HEK293 (cell line): ENCODE data around the gene FBXO42.

Experiments
- CTCF ChIA-PET: fragments of 350-600 bp; formaldehyde crosslinking; extraction: SDS; loops from one replicate; lab custom pipeline; 2021; ENCODE audit warnings: antibody characterized with exemption; lab: Yijun Ruan, JAX
- POLR2A ChIA-PET: fragments of 300-600 bp; formaldehyde crosslinking; extraction: SDS; loops from one replicate; lab custom pipeline; 2020; ENCODE audit warnings: antibody characterized with exemption, inconsistent platforms; lab: Yijun Ruan, JAX
- H3K27ac ChIP-seq: fragments of 200-500 bp; sonication (Bioruptor generic); 2 replicates; pipeline ENCODE4 v1.5.1; 2014; ENCODE audit warnings: low read depth, low read length, control low read depth, inconsistent platforms; ENCODE audit errors: extremely low read depth
- H3K36me3 ChIP-seq, 2 experiments: fragments of 200-500 bp in 1 of 2; sonication (Bioruptor generic) in 1 of 2; 1 replicate in 1 of 2; 2 replicates in 1 of 2; pipeline ENCODE4 v1.5.1; 2014 to 2017; ENCODE audit warnings: inconsistent platforms in 2 of 2, low read length in 2 of 2; ENCODE audit not compliant: control insufficient read depth in 2 of 2, insufficient read depth in 1 of 2
- H3K4me1 ChIP-seq: fragments of 200-500 bp; sonication (Bioruptor generic); 2 replicates; pipeline ENCODE4 v1.5.1; 2014; ENCODE audit warnings: mild to moderate bottlenecking, low read length, inconsistent platforms; ENCODE audit not compliant: control insufficient read depth, insufficient read depth
- H3K4me3 ChIP-seq: 2 replicates; pipeline ENCODE4 v1.5.1; 2011; ENCODE audit warnings: low read depth, mild to moderate bottlenecking, control low read depth, low read length, moderate library complexity
- H3K9me3 ChIP-seq: fragments of 200-500 bp; sonication (Bioruptor generic); 2 replicates; pipeline ENCODE4 v1.5.1; 2014; ENCODE audit warnings: low read depth, low read length, inconsistent platforms; ENCODE audit not compliant: control insufficient read depth, insufficient read depth
- OVOL3 ChIP-seq: fragments of 450-650 bp; formaldehyde crosslinking; IDR thresholded peaks from 2 replicates; pipeline ENCODE4 v1.5.1; 2016; ENCODE audit warnings: missing biosample characterization, missing genetic modification characterization
- PRDM6 ChIP-seq: fragments of 450-650 bp; formaldehyde crosslinking; IDR thresholded peaks from 2 replicates; pipeline ENCODE4 v1.5.1; 2017; ENCODE audit warnings: missing biosample characterization, missing genetic modification characterization
- TRIM28 ChIP-seq: IDR thresholded peaks from 2 replicates; pipeline ENCODE4 v1.6.1; 2011; ENCODE audit warnings: low read length, control low read depth, borderline replicate concordance
- YY2 ChIP-seq: fragments of 450-650 bp; formaldehyde crosslinking; IDR thresholded peaks from 2 replicates; pipeline ENCODE4 v1.5.1; 2016; ENCODE audit warnings: missing biosample characterization, missing genetic modification characterization
- ZBTB44 ChIP-seq: fragments of 450-650 bp; IDR thresholded peaks from 2 replicates; pipeline ENCODE4 v1.5.1; 2018; ENCODE audit warnings: missing biosample characterization, mild to moderate bottlenecking, missing genetic modification characterization
- ZFP41 ChIP-seq: fragments of 450-650 bp; formaldehyde crosslinking; IDR thresholded peaks from 2 replicates; pipeline ENCODE4 v1.5.1; 2016; ENCODE audit warnings: missing biosample characterization, missing genetic modification characterization, borderline replicate concordance
- ZNF140 ChIP-seq: fragments of 450-650 bp; formaldehyde crosslinking; IDR thresholded peaks from 2 replicates; pipeline ENCODE4 v1.5.1; 2016; ENCODE audit warnings: missing biosample characterization, missing genetic modification characterization
- ZNF157 ChIP-seq: fragments of 450-650 bp; formaldehyde crosslinking; IDR thresholded peaks from 2 replicates; pipeline ENCODE4 v1.5.1; 2016; ENCODE audit warnings: missing biosample characterization, missing genetic modification characterization
- ZNF169 ChIP-seq: fragments of 450-650 bp; formaldehyde crosslinking; IDR thresholded peaks from 2 replicates; pipeline ENCODE4 v1.5.1; 2016; ENCODE audit warnings: missing biosample characterization, missing genetic modification characterization
- ZNF202 ChIP-seq: fragments of 450-650 bp; formaldehyde crosslinking; IDR thresholded peaks from 2 replicates; pipeline ENCODE4 v1.5.1; 2016; ENCODE audit warnings: missing biosample characterization, missing genetic modification characterization, borderline replicate concordance
- ZNF214 ChIP-seq: fragments of 450-650 bp; formaldehyde crosslinking; IDR thresholded peaks from 2 replicates; pipeline ENCODE4 v1.5.1; 2017; ENCODE audit warnings: missing biosample characterization, mild to moderate bottlenecking, missing genetic modification characterization, borderline replicate concordance
- ZNF23 ChIP-seq: fragments of 450-650 bp; formaldehyde crosslinking; IDR thresholded peaks from 2 replicates; pipeline ENCODE4 v1.5.1; 2016; ENCODE audit warnings: missing biosample characterization, missing genetic modification characterization, borderline replicate concordance
- ZNF26 ChIP-seq: fragments of 450-650 bp; formaldehyde crosslinking; IDR thresholded peaks from 2 replicates; pipeline ENCODE4 v1.5.1; 2016; ENCODE audit warnings: missing biosample characterization, missing genetic modification characterization
- ZNF416 ChIP-seq: fragments of 450-650 bp; formaldehyde crosslinking; IDR thresholded peaks from 2 replicates; pipeline ENCODE4 v1.5.1; 2016; ENCODE audit warnings: missing biosample characterization, missing genetic modification characterization
- ZNF510 ChIP-seq: fragments of 450-650 bp; formaldehyde crosslinking; IDR thresholded peaks from 2 replicates; pipeline ENCODE4 v1.5.1; 2018; ENCODE audit warnings: mild to moderate bottlenecking, missing genetic modification characterization, missing biosample characterization; ENCODE audit not compliant: insufficient replicate concordance
- ZNF571 ChIP-seq: fragments of 450-650 bp; formaldehyde crosslinking; IDR thresholded peaks from 2 replicates; pipeline ENCODE4 v1.5.0; 2017; ENCODE audit warnings: missing biosample characterization, missing genetic modification characterization
- ZNF585B ChIP-seq: fragments of 450-650 bp; formaldehyde crosslinking; IDR thresholded peaks from 2 replicates; pipeline ENCODE4 v1.5.1; 2016; ENCODE audit warnings: missing biosample characterization, missing genetic modification characterization
- ZNF610 ChIP-seq: fragments of 450-650 bp; formaldehyde crosslinking; IDR thresholded peaks from 2 replicates; pipeline ENCODE4 v1.5.1; 2016; ENCODE audit warnings: missing biosample characterization, missing genetic modification characterization, borderline replicate concordance
- ZNF621 ChIP-seq: fragments of 450-650 bp; formaldehyde crosslinking; IDR thresholded peaks from 2 replicates; pipeline ENCODE4 v1.5.1; 2017; ENCODE audit warnings: missing biosample characterization, missing genetic modification characterization
- ZNF654 ChIP-seq: fragments of 450-650 bp; formaldehyde crosslinking; IDR thresholded peaks from 2 replicates; pipeline ENCODE4 v1.5.1; 2016; ENCODE audit warnings: low read depth, missing biosample characterization, missing genetic modification characterization
- ZNF677 ChIP-seq: fragments of 450-650 bp; IDR thresholded peaks from 2 replicates; pipeline ENCODE4 v1.5.0; 2018; ENCODE audit warnings: missing biosample characterization, mild to moderate bottlenecking, missing genetic modification characterization, moderate library complexity
- ZSCAN23 ChIP-seq: fragments of 450-650 bp; formaldehyde crosslinking; IDR thresholded peaks from 2 replicates; pipeline ENCODE4 v1.5.1; 2016; ENCODE audit warnings: missing biosample characterization, missing genetic modification characterization
- TF ChIP-seq, protein P1 (sequence below): fragments of 450-650 bp; formaldehyde crosslinking; IDR thresholded peaks from 2 replicates; pipeline ENCODE4 v1.5.1; 2016; ENCODE audit warnings: missing biosample characterization, missing genetic modification characterization
- TF ChIP-seq, protein P2 (sequence below): fragments of 450-650 bp; formaldehyde crosslinking; IDR thresholded peaks from 2 replicates; pipeline ENCODE4 v1.5.1; 2016; ENCODE audit warnings: missing biosample characterization, missing genetic modification characterization

FBXO42 gene

DNA sequence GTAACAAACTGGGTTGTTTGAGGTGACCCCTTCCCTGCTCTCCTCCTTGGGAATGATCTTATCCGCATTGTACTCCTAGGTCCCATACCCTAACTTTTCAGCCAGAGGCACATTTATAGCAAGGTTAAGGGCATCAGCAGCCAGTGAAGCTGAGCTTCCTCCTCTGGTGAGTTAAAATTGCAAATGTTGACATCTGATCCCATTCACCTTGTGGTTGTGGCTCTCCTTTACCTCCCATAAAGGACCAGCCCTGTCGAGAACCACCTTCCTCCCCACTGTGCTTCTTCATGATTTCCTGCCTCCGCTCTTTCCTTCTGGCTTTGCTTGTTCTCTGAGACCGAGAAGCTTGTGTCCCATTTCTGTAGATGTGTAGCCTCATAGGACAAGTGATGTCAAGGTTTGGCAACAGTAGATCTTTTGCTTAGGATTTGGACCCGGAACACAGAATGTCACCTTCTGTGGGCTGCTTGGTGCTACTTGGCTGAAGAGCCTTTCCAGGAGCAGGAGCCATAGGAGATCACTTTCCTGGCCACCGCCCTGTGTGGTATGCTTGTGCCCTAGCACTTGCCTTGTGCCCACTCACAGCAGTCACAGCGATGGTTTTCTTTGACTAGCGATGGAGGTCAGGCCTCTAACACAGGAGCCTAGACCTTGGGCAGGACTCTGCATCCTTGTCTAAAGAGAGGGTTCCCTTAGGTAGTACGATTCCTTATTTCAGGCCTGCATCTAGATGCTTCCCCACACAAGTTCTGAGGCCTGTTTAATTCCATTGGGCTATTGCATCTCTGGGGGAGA lies 33.6 kb upstream of the FBXO42 start (continued):
- TF ChIP-seq ZBTB44 (tag by site-specific recombination) (no peak), ZNF571 (tag by site-specific recombination) (no peak), ZNF202 (tag by site-specific recombination) (no peak), ZNF654 (tag by site-specific recombination) (no peak), ZSCAN23 (tag by site-specific recombination) (no peak), ZNF610 (tag by site-specific recombination) (no peak)

DNA sequence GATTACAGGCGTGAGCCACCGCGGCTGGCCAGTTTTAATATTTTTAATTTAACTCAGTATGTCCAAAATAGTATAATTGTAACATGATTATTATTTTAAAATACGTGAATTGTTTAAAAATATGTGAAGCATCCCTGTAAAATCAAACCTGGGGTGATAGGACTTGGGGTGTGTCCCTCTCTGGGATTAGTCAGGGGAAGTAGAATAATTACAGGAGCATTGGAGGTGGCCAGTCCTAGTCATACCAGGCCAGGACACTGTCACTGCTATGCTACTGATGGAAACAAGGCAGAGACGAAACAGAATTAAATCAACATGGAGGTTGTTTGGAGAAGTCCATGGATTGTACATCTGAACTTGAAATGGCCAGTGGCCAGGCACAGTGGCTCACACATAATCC lies 31.6 kb upstream of the FBXO42 start:
- Histone ChIP-seq H3K4me1 (0 out of 2 replicates have a peak, but pooled peaks cover 2% of the 10 kb centered on the region), H3K27ac (no peak overlapping the region), H3K36me3 (peaks cover 0 to 12% of the 10 kb centered on the region in 2 experiments; a peak in 2 of 3 replicates), H3K9me3 (no peaks in the 10 kb centered on the region), H3K4me3 (no peak overlapping the region)
- no peak for TF ChIP-seq ZNF416 (tag by site-specific recombination)
- TF ChIP-seq ZNF23 (tag by site-specific recombination), result no peak
- no peak for TF ChIP-seq OVOL3
- TF ChIP-seq YY2 (tag by site-specific recombination), result no peak
- TF ChIP-seq, protein P1, sequence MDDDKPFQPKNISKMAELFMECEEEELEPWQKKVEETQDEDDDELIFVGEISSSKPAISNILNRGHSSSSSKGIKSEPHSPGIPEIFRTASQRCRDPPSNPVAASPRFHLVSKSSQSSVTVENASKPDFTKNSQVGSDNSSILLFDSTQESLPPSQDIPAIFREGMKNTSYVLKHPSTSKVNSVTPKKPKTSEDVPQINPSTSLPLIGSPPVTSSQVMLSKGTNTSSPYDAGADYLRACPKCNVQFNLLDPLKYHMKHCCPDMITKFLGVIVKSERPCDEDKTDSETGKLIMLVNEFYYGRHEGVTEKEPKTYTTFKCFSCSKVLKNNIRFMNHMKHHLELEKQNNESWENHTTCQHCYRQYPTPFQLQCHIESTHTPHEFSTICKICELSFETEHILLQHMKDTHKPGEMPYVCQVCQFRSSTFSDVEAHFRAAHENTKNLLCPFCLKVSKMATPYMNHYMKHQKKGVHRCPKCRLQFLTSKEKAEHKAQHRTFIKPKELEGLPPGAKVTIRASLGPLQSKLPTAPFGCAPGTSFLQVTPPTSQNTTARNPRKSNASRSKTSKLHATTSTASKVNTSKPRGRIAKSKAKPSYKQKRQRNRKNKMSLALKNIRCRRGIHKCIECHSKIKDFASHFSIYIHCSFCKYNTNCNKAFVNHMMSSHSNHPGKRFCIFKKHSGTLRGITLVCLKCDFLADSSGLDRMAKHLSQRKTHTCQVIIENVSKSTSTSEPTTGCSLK (tag by site-specific recombination), result no peak
- no peak for TF ChIP-seq ZNF585B (tag by site-specific recombination)
- no peak for TF ChIP-seq ZNF677 (tag by site-specific recombination)
- TF ChIP-seq ZNF169, result no peak
- TF ChIP-seq ZNF621 (tag by site-specific recombination), result no peak
- TF ChIP-seq ZNF26 (tag by site-specific recombination), result no peak
- TF ChIP-seq ZNF140 (tag by site-specific recombination), result no peak
- no peak for TF ChIP-seq ZNF510
- no peak for TF ChIP-seq TRIM28
- TF ChIP-seq ZFP41, result no peak
- TF ChIP-seq ZNF214 (tag by site-specific recombination), result no peak
- TF ChIP-seq ZNF157 (tag by site-specific recombination), result no peak
- TF ChIP-seq PRDM6 (tag by site-specific recombination), result no peak
- TF ChIP-seq, protein P2, sequence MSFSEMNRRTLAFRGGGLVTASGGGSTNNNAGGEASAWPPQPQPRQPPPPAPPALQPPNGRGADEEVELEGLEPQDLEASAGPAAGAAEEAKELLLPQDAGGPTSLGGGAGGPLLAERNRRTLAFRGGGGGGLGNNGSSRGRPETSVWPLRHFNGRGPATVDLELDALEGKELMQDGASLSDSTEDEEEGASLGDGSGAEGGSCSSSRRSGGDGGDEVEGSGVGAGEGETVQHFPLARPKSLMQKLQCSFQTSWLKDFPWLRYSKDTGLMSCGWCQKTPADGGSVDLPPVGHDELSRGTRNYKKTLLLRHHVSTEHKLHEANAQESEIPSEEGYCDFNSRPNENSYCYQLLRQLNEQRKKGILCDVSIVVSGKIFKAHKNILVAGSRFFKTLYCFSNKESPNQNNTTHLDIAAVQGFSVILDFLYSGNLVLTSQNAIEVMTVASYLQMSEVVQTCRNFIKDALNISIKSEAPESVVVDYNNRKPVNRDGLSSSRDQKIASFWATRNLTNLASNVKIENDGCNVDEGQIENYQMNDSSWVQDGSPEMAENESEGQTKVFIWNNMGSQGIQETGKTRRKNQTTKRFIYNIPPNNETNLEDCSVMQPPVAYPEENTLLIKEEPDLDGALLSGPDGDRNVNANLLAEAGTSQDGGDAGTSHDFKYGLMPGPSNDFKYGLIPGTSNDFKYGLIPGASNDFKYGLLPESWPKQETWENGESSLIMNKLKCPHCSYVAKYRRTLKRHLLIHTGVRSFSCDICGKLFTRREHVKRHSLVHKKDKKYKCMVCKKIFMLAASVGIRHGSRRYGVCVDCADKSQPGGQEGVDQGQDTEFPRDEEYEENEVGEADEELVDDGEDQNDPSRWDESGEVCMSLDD (tag by site-specific recombination), result no peak
- ChIA-PET POLR2A (interaction anchor here (0.7 kb wide), 1 partner anchor 76 kb away, joined by 4 read pairs; no protein-coding TSS in a partner anchor), CTCF (no interaction called here)
